GM11168 (cell line): ENCODE results near the gene AIP.

Source experiments
- in situ Hi-C: fragments of 300-500 bp; cut with MboI; formaldehyde crosslinking; loops from one replicate; pipeline ENCODE4 v1.12.0; 2022; ENCODE audit warnings: low sequenced_read_pairs; ENCODE audit not compliant: unreplicated experiment

The AIP gene

GRCh38 chr11:67482827-67483798 lies at the start of gene AIP:
Gene AIP, plus strand, starts transcription at chr11:67483026. Its CDS starts 133 bp downstream, at chr11:67483159.
- in situ Hi-C loops = no loop called here

- in situ Hi-C loops = no loop called here
Observed at GRCh38 chr11:67433536-67434394, 49.1 kb upstream of the AIP start.

DNA sequence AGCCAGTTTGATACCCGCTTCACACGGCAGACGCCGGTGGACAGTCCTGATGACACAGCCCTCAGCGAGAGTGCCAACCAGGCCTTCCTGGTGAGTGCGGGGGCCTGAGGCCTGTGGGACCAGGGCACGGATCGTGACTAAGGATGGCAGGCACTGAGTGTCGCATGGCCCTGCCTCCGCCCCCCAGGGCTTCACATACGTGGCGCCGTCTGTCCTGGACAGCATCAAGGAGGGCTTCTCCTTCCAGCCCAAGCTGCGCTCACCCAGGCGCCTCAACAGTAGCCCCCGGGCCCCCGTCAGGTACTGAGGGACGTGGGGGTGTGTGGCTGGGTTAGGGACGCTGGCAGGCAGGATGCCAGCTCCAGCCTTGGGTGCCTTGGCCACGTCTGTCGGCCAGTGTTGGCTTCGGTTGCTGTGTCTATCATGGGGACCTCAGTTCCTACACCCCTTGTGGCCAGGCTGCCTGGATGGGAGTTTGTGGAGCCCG lies 48.4 kb upstream of the AIP start:
- in situ Hi-C loops = no loop called here

- in situ Hi-C loops = no loop called here
Observed at GRCh38 chr11:67435031-67435726, 47.6 kb upstream of the AIP start.

DNA sequence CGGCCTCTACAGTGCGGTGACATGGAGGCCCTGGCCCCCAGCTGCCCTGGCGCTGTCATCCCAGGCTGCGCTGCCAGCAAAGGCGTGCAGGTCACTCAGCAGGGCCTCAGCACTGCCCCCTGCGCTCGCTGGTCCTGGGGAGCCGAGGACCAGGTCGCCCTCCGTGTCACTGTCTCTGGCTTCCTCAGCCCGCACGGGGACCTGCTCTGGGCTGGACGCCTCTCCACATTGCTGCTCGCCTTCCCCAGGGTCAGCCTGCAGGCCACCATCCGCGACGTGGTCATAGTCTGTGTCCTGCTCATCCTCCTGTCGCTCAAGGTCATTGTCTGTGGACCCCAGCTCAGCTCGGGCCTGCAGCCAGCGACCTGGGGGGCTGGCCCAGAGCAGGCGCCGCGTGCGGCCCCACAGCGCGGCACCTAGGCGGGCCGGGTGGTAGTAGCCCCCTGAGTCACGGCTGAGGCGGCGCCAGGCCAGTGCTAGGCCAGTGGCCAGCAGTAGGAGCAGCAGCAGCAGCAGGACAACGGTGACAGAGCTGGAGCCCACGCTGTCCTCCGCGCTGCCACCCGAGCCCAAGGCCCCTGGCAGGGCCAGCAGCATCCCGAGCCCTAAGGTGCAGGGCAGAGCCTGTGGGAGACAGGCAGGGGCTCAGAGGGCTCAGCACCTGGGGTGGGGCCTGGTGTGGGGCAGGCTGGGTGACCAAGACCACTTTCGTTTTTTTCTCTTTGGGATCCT lies 46.9 kb upstream of the AIP start:
- in situ Hi-C loops = no loop called here

DNA sequence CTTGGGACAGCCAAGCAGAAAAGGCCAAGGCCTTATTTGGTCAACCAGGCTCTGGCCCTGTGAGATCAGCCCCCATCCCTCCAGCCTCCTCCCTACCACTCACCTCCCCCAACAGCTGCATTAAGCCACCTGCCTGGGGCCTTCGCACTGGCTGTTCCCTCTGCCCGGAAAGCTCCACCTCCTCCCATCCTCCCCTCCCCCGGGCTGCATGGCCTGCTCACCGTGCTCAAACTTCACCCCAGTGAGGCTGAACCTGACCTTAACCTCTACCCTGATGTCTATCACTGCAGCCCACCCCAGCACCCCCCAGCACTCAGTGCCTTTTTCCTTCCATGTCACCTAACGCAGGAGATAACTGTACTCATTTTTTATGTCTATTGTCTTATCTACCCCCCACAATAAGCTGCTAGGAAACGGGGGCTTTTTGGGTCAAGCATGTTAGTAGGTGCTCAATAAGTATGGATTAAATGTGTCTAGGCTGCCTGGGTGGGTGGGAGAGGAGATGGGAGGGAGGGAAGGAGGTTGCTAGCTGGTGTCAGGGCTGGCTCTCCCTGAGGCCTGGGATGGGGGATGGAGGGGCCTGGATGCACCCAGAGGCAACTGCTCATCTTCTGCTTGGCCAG lies 46.3 kb upstream of the AIP start:
- in situ Hi-C loops = no loop called here

- in situ Hi-C loops = no loop called here
Observed at GRCh38 chr11:67437082-67437808, 45.6 kb upstream of the AIP start, which contains the start of gene PTPRCAP. Gene PTPRCAP, minus strand, starts transcription at chr11:67437682. Its CDS starts 63 bp downstream, at chr11:67437619.

- in situ Hi-C loops = no loop called here
Observed at GRCh38 chr11:67437809-67438157, 45.0 kb upstream of the AIP start.

DNA sequence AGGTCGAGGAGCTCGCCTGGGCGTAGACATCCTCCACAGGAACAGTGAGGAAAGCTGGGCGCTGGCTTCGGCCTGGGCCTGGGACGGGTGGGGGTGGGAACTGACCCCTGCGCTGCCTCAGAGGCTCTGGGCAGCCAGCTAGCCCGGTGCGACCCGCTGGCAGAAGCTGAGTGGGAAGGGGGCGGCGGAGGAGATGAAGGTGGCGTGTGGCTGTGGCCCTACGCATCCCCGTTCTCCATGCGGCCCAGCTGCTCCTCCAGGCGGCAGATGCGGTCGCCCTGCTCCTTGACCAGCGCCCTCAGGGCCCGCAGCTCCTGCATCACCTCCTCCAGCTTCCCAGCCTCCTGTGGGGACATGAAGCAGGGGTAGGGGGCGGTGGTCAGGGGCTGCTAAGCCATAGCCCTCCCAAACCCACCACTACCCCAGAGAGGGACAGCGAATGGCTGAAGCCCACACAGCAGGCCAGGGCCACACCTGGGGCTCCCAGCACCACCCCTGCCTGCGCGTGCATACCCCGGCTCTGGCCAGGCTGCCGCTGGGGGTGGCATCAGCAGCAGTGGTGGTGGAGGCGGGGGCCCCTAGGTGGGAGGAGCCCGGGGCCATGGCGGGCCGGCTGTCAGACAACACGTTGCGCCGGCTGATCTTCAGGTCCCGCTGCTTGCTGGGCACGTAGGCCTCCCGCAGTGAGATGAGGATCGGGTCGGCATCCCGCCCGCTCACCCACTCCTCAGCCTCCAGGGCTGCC lies 44.5 kb upstream of the AIP start:
- in situ Hi-C loops = no loop called here

DNA sequence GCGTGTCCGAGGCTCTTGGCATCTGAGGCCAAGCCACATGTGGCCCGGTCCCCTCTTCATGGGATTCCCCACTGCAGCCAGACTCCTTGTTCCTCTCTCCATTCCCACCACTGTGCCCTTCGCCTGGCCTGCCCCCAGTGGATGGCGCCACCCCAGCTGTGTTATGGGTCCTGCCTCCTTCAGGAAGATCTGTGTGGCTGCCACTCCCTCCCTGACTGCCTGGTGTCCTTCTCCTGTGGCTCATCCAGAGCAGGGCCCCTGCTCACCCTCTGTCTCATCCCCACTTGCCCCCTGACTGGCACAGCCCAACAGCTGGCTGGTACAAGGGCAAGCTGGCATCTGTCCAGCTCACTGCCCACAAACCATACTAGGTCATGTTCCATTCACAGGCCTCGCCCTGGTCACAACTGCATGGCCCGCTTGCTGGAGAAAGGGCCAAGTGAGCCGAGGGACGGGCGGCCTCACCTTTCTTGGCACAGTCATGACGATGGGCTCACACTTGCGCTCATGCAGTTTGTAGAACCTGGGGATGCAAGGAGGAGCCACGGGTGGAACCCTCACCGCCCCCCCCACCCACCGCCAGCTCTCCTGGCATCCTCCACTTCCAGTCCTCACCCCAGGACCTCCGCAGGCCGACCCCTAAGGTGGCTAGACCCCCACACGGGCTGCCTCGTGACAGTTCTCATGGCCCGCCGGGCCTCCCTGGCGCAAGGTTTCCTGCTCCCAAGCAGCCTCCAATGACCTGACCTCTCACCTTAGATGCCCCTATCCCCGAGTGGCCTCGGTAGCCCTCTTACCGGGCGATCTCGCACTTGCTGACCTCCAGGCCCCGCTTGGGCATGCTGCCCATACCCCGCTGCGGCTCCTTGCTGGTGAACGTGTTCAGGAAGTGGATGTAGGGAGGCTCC lies 43.3 kb upstream of the AIP start:
- in situ Hi-C loops = no loop called here

DNA sequence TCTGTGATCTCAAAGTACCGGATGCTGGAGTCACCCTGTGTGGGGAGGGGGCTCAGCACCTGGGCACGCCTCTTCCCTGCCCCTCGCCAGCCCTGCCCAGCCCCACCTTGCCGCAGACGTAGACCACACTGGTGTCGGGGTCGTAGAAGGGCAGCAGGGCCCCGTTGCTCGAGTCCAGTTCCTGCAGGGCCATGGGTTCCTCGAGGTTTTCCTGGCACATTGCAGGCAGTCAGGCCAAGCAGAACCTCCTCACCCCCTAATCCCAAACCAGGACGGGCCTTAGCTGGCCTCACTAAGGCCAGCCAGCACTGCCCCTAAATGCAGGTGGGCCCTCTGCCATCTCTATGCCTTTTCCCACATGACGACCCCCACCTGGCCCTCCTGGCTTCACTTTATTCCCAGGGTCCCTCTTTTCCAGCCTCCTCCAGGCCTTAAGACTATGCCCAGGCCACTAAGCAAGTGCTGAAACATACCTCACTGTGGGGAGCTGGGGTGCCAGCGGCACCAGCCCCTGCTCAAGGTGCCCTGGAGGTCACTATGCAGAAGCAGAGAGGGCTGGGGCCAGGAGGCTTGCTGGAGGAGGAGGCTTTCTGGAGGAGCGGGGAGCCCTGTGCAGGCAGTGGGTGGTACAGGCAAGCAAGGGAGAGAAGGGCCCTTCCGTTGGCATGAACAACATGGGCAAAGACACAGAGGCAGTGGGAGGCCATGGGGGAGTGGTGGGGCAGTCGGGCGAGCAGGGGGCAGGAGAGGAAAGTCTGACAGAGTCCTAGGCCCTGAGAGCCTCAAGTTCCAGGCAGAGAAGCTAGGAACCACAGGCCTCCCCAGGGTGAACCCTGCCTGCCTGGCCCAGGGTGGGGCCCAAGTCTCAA lies 42.4 kb upstream of the AIP start:
- in situ Hi-C loops = no loop called here

DNA sequence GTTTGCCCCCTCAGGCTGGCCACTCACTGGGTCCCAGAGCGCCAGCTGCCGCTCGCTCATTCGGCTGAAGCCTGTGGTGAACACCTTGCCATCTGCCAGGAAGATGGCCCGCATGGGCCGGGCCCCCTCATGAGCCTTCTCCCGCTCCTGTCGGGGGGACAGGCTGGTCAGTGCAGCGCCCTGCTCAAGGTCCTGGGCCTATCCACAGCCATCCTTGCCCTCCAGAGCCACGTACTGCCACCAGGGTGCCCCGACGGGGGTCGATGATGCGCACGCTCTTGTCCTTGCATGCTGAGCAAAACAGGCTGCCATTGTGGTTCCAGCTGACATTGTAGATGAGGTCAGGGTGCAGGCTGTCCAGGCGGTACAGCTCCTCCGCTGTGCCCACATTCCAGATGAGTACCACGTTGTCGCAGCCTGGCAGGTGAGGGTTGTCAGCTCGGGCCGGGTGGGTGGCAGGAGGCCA lies 41.7 kb upstream of the AIP start:
- in situ Hi-C loops = no loop called here

DNA sequence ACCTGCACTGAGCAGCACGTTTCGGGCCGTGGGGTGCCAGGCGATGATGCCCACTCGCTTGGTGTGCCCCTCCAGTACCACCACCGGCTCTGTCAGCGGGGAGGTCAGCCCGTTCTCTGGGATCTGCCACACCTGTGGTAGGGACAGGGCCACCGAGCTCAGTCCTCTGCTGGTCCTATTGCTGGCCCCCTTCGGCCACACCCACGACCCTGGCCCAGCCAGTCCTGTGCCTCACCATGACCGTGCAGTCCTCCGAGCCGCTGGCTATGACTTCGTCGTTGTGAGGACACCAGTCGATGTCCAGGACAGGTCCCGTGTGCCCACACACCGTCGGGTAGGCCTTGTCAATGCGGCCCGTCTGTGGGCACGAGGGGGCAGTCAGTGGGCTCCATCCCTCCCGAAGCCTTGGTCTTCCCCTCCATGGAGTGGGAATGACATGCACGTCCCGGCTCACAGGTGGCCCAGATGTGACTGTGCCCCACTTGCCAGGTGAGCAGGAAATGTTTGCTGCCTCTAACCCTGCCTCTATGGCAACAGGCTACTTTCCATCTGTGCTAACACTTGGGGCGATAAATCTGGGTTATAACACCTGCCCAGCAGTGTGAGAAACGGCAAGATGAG lies 41.0 kb upstream of the AIP start:
- in situ Hi-C loops = no loop called here

- in situ Hi-C loops = no loop called here
Observed at GRCh38 chr11:67442504-67443404, 40.1 kb upstream of the AIP start.
